Calu3 (cell line): ENCODE measurements around the gene MICAL3. TPM values are rescaled to one million over a fixed set of nuclear protein-coding genes. Genes with fewer than 3 reads are reported as not detected.

Experiments used
- BruUV-seq: library from RNA; stranded (reverse); fragments of 400-500 nt; replicated peaks from 2 replicates; lab custom pipeline; 2021; lab: Mats Ljungman, UMichigan
- CTCF ChIA-PET: fragments of 300-600 bp; sonication (Branson Sonifier 250); formaldehyde crosslinking; loops from one replicate; lab custom pipeline; 2022; ENCODE audit warnings: antibody characterized with exemption; lab: Charles Lee
- DNase-seq: peaks from one replicate; pipeline ENCODE4 v3.0.0; 2022
- H3K27ac Mint-ChIP-seq: one replicate; pipeline ENCODE4 v1.8.0; 2022; ENCODE audit warnings: mixed read lengths; ENCODE audit not compliant: unreplicated experiment
- H3K27me3 Mint-ChIP-seq: one replicate; pipeline ENCODE4 v1.8.0; 2022; ENCODE audit warnings: mixed read lengths; ENCODE audit not compliant: unreplicated experiment
- H3K36me3 Mint-ChIP-seq: one replicate; pipeline ENCODE4 v1.8.0; 2022; ENCODE audit warnings: mild to moderate bottlenecking, moderate library complexity, mixed read lengths; ENCODE audit not compliant: insufficient read depth, unreplicated experiment
- H3K4me1 Mint-ChIP-seq: one replicate; pipeline ENCODE4 v1.8.0; 2022; ENCODE audit warnings: mild to moderate bottlenecking, low read depth, mixed read lengths; ENCODE audit not compliant: unreplicated experiment
- H3K4me3 Mint-ChIP-seq: one replicate; pipeline ENCODE4 v1.8.0; 2022; ENCODE audit warnings: mild to moderate bottlenecking, low read depth, moderate library complexity, mixed read lengths; ENCODE audit not compliant: unreplicated experiment
- H3K9me3 Mint-ChIP-seq: one replicate; pipeline ENCODE4 v1.8.0; 2022; ENCODE audit warnings: low read depth, mixed read lengths; ENCODE audit not compliant: unreplicated experiment
- CTCF ChIP-seq: fragments of 200-600 bp; IDR thresholded peaks from one replicate; pipeline ENCODE4 v1.8.0; 2022; ENCODE audit warnings: antibody characterized with exemption; ENCODE audit not compliant: unreplicated experiment
- intact Hi-C: fragments of 100-400 bp; cut with micrococcal nuclease; formaldehyde crosslinking; loops from one replicate; pipeline ENCODE4 v1.10.0; 2022; ENCODE audit not compliant: unreplicated experiment
- total RNA-seq: library from RNA; stranded (reverse); gene quantifications from 2 replicates; pipeline ENCODE4 v1.2.3, GENCODE V29; 2022

The MICAL3 gene
- total RNA-seq, 1 experiment from 2014 or later: 60.6 TPM

- CTCF ChIA-PET: no interaction called here
- H3K4me1 Mint-ChIP-seq: peaks cover 55% of the 10 kb centered on the region
- no peak overlapping the region for H3K4me3 Mint-ChIP-seq
- intact Hi-C loops: no loop called here
- no TSS peak for BruUV-seq
- no peaks in the 10 kb centered on the region for H3K36me3 Mint-ChIP-seq
- no peak for DNase-seq
- no peaks in the 10 kb centered on the region for H3K9me3 Mint-ChIP-seq
- TF ChIP-seq CTCF: no peak
- no peak overlapping the region for H3K27ac Mint-ChIP-seq
- no peaks in the 10 kb centered on the region for H3K27me3 Mint-ChIP-seq
Measured at GRCh38 chr22:18067548-18068341, 43.4 kb upstream of the MICAL3 start.

GRCh38 chr22:18067121-18067520 is 42.8 kb upstream of the MICAL3 start:
- Mint-ChIP-seq H3K27ac (no peak overlapping the region), H3K4me3 (no peak overlapping the region), H3K4me1 (peaks cover 60% of the 10 kb centered on the region), H3K36me3 (no peaks in the 10 kb centered on the region), H3K9me3 (no peaks in the 10 kb centered on the region), H3K27me3 (no peaks in the 10 kb centered on the region)
- no TSS peak for BruUV-seq
- CTCF ChIA-PET: no interaction called here
- no peak for DNase-seq
- TF ChIP-seq CTCF: no peak
- intact Hi-C loops: no loop called here

- H3K4me3 Mint-ChIP-seq: no peak overlapping the region
- H3K4me1 Mint-ChIP-seq: peaks cover 54% of the 10 kb centered on the region
- CTCF ChIA-PET: interaction anchor here (1.1 kb wide), 1 partner anchor 35 kb away, joined by 5 read pairs; no protein-coding TSS in a partner anchor
- H3K27me3 Mint-ChIP-seq: no peaks in the 10 kb centered on the region
- intact Hi-C loops: no loop called here
- no peaks in the 10 kb centered on the region for H3K9me3 Mint-ChIP-seq
- no TSS peak for BruUV-seq
- no peak overlapping the region for H3K27ac Mint-ChIP-seq
- DNase-seq: no peak
- TF ChIP-seq CTCF: no peak
- no peaks in the 10 kb centered on the region for H3K36me3 Mint-ChIP-seq
Measured at GRCh38 chr22:18066181-18066859, 42.0 kb upstream of the MICAL3 start.

- no TSS peak for BruUV-seq
- TF ChIP-seq CTCF: no peak
- intact Hi-C loops: no loop called here
- H3K27me3 Mint-ChIP-seq: no peaks in the 10 kb centered on the region
- H3K4me1 Mint-ChIP-seq: peaks cover 51% of the 10 kb centered on the region
- H3K9me3 Mint-ChIP-seq: no peaks in the 10 kb centered on the region
- H3K36me3 Mint-ChIP-seq: no peaks in the 10 kb centered on the region
- DNase-seq: peak; percentile 33
- no peak overlapping the region for H3K4me3 Mint-ChIP-seq
- CTCF ChIA-PET: interaction anchor here (1.1 to 1.6 kb wide), 2 partner anchors 11 to 34 kb away, joined by 5 to 7 read pairs; no protein-coding TSS in a partner anchor
- no peak overlapping the region for H3K27ac Mint-ChIP-seq
Measured at GRCh38 chr22:18065256-18065655, 40.9 kb upstream of the MICAL3 start.
